Measurements from ENCODE around the gene LARP4. TPM values are rescaled to one million over a fixed set of nuclear protein-coding genes. Genes with fewer than 3 reads are reported as not detected.
A peak's percentile ranks its signal among the peaks of the same experiment; 100 is the strongest.

Gene LARP4
- total and polyA plus RNA-seq, 12 donors: 9.4 to 111 (median 52.8) TPM

GRCh38 chr12:50507474-50507838 lies 106.8 kb downstream of the LARP4 start:
- WGBS, 4 donors: 81 to 85% (median 83%) methylated on average over 11 of the region's 11 CpGs
- Histone ChIP-seq H3K27ac (peak overlapping the region in 1 of 5 donors; percentile 33), H3K4me1 (replicated peaks in 1 of 2) (peaks cover 19 to 51% of the 10 kb centered on the region in 2 donors), H3K9me3 (replicated peaks in 1 of 3) (no peaks in the 10 kb centered on the region), H3K36me3 (replicated peaks in 1 of 2) (no peaks in the 10 kb centered on the region), H3K27me3 (no peaks in the 10 kb centered on the region), H3K4me3 (peak overlapping the region in 1 of 4 donors; percentile 82)
- DNase-seq: no peak
- TF ChIP-seq, protein P1, sequence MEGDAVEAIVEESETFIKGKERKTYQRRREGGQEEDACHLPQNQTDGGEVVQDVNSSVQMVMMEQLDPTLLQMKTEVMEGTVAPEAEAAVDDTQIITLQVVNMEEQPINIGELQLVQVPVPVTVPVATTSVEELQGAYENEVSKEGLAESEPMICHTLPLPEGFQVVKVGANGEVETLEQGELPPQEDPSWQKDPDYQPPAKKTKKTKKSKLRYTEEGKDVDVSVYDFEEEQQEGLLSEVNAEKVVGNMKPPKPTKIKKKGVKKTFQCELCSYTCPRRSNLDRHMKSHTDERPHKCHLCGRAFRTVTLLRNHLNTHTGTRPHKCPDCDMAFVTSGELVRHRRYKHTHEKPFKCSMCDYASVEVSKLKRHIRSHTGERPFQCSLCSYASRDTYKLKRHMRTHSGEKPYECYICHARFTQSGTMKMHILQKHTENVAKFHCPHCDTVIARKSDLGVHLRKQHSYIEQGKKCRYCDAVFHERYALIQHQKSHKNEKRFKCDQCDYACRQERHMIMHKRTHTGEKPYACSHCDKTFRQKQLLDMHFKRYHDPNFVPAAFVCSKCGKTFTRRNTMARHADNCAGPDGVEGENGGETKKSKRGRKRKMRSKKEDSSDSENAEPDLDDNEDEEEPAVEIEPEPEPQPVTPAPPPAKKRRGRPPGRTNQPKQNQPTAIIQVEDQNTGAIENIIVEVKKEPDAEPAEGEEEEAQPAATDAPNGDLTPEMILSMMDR (IDR thresholded peaks at IDR 0.05): no peak
- TF ChIP-seq POLR2A (IDR thresholded peaks at IDR 0.05): no peak
- intact Hi-C loops (cut with DNase I): loop anchor here in 1 of 2 donors (5.0 to 10.0 kb wide), 2 partner anchors 130 to 227 kb away; no protein-coding TSS in a partner anchor

DNA sequence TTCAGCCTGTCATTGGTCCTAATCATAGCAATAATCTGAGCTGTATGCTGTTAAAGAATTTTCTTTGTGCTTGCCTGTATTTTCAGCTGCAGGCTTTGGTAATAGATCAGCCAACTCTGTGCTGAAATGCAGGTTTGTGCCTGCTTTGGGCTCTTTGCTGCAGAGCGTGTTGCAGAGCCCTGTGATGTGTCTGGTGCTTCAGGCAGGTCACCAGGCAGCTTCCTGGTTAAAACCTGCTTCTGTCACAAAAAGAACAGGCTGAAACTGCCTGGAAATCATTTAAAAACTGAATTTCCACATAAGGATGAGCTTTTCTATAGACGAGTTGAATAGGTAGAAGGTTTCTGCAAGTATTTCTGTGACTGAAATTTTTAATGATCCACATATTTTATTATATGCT lies 107.2 kb downstream of the LARP4 start:
- intact Hi-C loops (cut with DNase I): loop anchor here in 1 of 2 donors (5.0 to 10.0 kb wide), 2 partner anchors 129 to 227 kb away; no protein-coding TSS in a partner anchor
- no peaks in the 10 kb centered on the region for H3K9me3 ChIP-seq (replicated peaks in 1 of 3)
- 60 to 68% (median 63%) methylated on average over 2 of the region's 2 CpGs for WGBS, 4 donors
- no peaks in the 10 kb centered on the region for H3K36me3 ChIP-seq (replicated peaks in 1 of 2)
- TF ChIP-seq, protein P1 (IDR thresholded peaks at IDR 0.05): no peak
- TF ChIP-seq POLR2A (IDR thresholded peaks at IDR 0.05): no peak
- H3K4me1 ChIP-seq (replicated peaks in 1 of 2): peaks cover 19 to 51% of the 10 kb centered on the region in 2 donors
- no peak overlapping the region for H3K4me3 ChIP-seq
- DNase-seq: no peak
- no peaks in the 10 kb centered on the region for H3K27me3 ChIP-seq
- H3K27ac ChIP-seq: no peak overlapping the region

- H3K36me3 ChIP-seq (replicated peaks in 1 of 2): no peaks in the 10 kb centered on the region
- DNase-seq: no peak
- H3K27ac ChIP-seq: no peak overlapping the region
- 61 to 72% (median 64%) methylated on average over 6 of the region's 6 CpGs for WGBS, 4 donors
- H3K4me3 ChIP-seq: no peak overlapping the region
- peaks cover 19 to 51% of the 10 kb centered on the region in 2 donors for H3K4me1 ChIP-seq (replicated peaks in 1 of 2)
- TF ChIP-seq POLR2A (IDR thresholded peaks at IDR 0.05): no peak
- TF ChIP-seq, protein P1 (IDR thresholded peaks at IDR 0.05): no peak
- intact Hi-C loops (cut with DNase I): loop anchor here in 1 of 2 donors (5.0 to 10.0 kb wide), 2 partner anchors 129 to 226 kb away; no protein-coding TSS in a partner anchor
- no peaks in the 10 kb centered on the region for H3K9me3 ChIP-seq (replicated peaks in 1 of 3)
- H3K27me3 ChIP-seq: no peaks in the 10 kb centered on the region
Measured at GRCh38 chr12:50508414-50508813, 107.7 kb downstream of the LARP4 start.

GRCh38 chr12:50508970-50509663 lies 108.4 kb downstream of the LARP4 start:
- intact Hi-C loops (cut with DNase I): loop anchor here in 1 of 2 donors (5.0 to 10.0 kb wide), 2 partner anchors 128 to 226 kb away; no protein-coding TSS in a partner anchor
- Histone ChIP-seq H3K27me3 (no peaks in the 10 kb centered on the region), H3K9me3 (replicated peaks in 1 of 3) (no peaks in the 10 kb centered on the region), H3K27ac (no peak overlapping the region), H3K4me3 (no peak overlapping the region), H3K36me3 (replicated peaks in 1 of 2) (no peaks in the 10 kb centered on the region), H3K4me1 (replicated peaks in 1 of 2) (peaks cover 19 to 51% of the 10 kb centered on the region in 2 donors)
- no peak for DNase-seq
- WGBS, 4 donors: 65 to 70% (median 66%) methylated on average over 7 of the region's 7 CpGs
- no peak for TF ChIP-seq POLR2A (IDR thresholded peaks at IDR 0.05)
- TF ChIP-seq, protein P1 (IDR thresholded peaks at IDR 0.05): no peak
